Spleen (tissue), 13 donors: ENCODE measurements around the gene AMHR2. TPM values are rescaled to one million over a fixed set of nuclear protein-coding genes. Genes with fewer than 3 reads are reported as not detected.
"Not testable (repeated sequence)": the region's sequence is repeated elsewhere in the genome, so short reads cannot be mapped to it uniquely, and the experiment has no call there.

ENCODE experiments used
- DNase-seq: peaks from one replicate; pipeline ENCODE4 v3.0.0-alpha.2; 2020
- H3K27ac ChIP-seq, 8 donors: fragments of 200-600 bp; sonication (generic) in 7 of 8; 1 replicate in 4 of 8; 2 replicates in 4 of 8; pipeline versions ENCODE4 v1.5.0 to v1.8.0; 2016 to 2021; ENCODE audit warnings: inconsistent platforms in 4 of 8, mild to moderate bottlenecking in 4 of 8, moderate library complexity in 1 of 8
- H3K27me3 ChIP-seq, 7 donors: fragments of 200-600 bp; sonication (generic) in 6 of 7; replicated peaks in 1 of 7; 1 replicate in 4 of 7; 2 replicates in 3 of 7; pipeline versions ENCODE4 v1.5.0 to v1.8.0; 2016 to 2021; ENCODE audit warnings: inconsistent platforms in 3 of 7, mild to moderate bottlenecking in 1 of 7
- H3K36me3 ChIP-seq, 6 donors: fragments of 200-600 bp; sonication (generic) in 5 of 6; 1 replicate in 4 of 6; 2 replicates in 2 of 6; pipeline versions ENCODE4 v1.5.0 to v1.8.0; 2016 to 2021; ENCODE audit warnings: inconsistent platforms in 2 of 6
- H3K4me1 ChIP-seq, 6 donors: fragments of 200-600 bp; sonication (generic) in 5 of 6; 1 replicate in 3 of 6; 2 replicates in 3 of 6; pipeline versions ENCODE4 v1.5.0 to v1.8.0; 2016 to 2021; ENCODE audit warnings: inconsistent platforms in 3 of 6
- H3K4me3 ChIP-seq, 8 donors: fragments of 200-600 bp; sonication (generic) in 7 of 8; 1 replicate in 4 of 8; 2 replicates in 4 of 8; pipeline versions ENCODE4 v1.5.0 to v1.8.0; 2016 to 2021; ENCODE audit warnings: inconsistent platforms in 4 of 8, mild to moderate bottlenecking in 4 of 8, moderate library complexity in 2 of 8
- H3K9me3 ChIP-seq, 8 donors: fragments of 200-600 bp; sonication (generic) in 7 of 8; 1 replicate in 4 of 8; 2 replicates in 4 of 8; pipeline versions ENCODE4 v1.5.0 to v1.8.0; 2016 to 2021; ENCODE audit warnings: inconsistent platforms in 4 of 8
- POLR2A ChIP-seq, 3 donors: fragments of 450-650 bp; IDR thresholded peaks; one replicate each; pipeline ENCODE4 v1.5.1; 2017; ENCODE audit warnings: antibody characterized with exemption in 3 of 3, mild to moderate bottlenecking in 1 of 3
- POLR2AphosphoS5 ChIP-seq, 3 donors: sonication (generic); formaldehyde crosslinking; IDR thresholded peaks; one replicate each; pipeline ENCODE4 v1.5.1; 2017; ENCODE audit warnings: antibody characterized with exemption in 3 of 3
- WGBS, 5 donors: extraction: QIAGEN DNeasy Blood & Tissue Kit in 3 of 5; methylation state at CpG; one replicate each; pipeline versions ENCODE4 v1.1.5 to v1.1.7; 2013 to 2018; 5-methylcytosine and 5-hydroxymethylcytosine counted together
- intact Hi-C: fragments of 100-400 bp; cut with DNase I; formaldehyde crosslinking; loops from one replicate; pipeline ENCODE4 v1.15.0; 2023; ENCODE audit warnings: low total_unique reads
- long read RNA-seq, 2 donors: transcript quantifications; one replicate each; lab custom pipeline, GENCODE V29; 2026
- polyA plus RNA-seq, 3 donors: library from polyadenylated mRNA; stranded (reverse); fragments of 200-250 nt; gene quantifications; one replicate each; pipeline ENCODE4 v1.2.1, GENCODE V29; 2013
- total RNA-seq, 7 donors: library from RNA; depleted of rRNA in 3 of 7; stranded (reverse); fragments of >200 nt in 3 of 7; fragmentation: NEBNext Ultra II Directional in 4 of 7; extraction: Animal tissue kit (Norgen Biotek cat#: 25700) in 4 of 7; gene quantifications; one replicate each; pipeline versions ENCODE4 v1.1.0 to v1.2.1, GENCODE V29; 2016 to 2021
- TF ChIP-seq, protein P1 (sequence below), 11 experiments: fragments of 200-600 bp in 7 of 11; fragments of 450-650 bp in 4 of 11; sonication (generic) in 4 of 11; IDR thresholded peaks in 8 of 11; conservative IDR thresholded peaks in 3 of 11; 1 replicate in 7 of 11; 2 replicates in 4 of 11; pipeline versions ENCODE4 v1.4.0 to v1.8.0; 2016 to 2021; ENCODE audit warnings: antibody characterized with exemption in 11 of 11, inconsistent platforms in 4 of 11, mild to moderate bottlenecking in 1 of 11
- donor health status: healthy with polysubstance abuse.
- donor health status: DM: no; HTN: no; CAD: no; lungs with moderate emphysema.
- donor health status: DM: no; HTN: no; CAD: no.
- donor health status: Bipolar disorder and iron deficiency.
- donor health status: healthy.
- donor health status: DM: no; HTN: no; CAD: no.
- donor health status: DM: yes; HTN: yes; CAD: no.

The AMHR2 gene
- total RNA-seq (10 to 100 TPM in 3 of 7 donors, 1 to 10 TPM in 4; 3.7 to 20.6 (median 8.8) TPM), polyA plus RNA-seq (1 to 10 TPM; 1.2 to 7.4 (median 1.7) TPM)
- long read RNA-seq, donor 1: 0 reads
- long read RNA-seq, donor 2: 0 reads

DNA sequence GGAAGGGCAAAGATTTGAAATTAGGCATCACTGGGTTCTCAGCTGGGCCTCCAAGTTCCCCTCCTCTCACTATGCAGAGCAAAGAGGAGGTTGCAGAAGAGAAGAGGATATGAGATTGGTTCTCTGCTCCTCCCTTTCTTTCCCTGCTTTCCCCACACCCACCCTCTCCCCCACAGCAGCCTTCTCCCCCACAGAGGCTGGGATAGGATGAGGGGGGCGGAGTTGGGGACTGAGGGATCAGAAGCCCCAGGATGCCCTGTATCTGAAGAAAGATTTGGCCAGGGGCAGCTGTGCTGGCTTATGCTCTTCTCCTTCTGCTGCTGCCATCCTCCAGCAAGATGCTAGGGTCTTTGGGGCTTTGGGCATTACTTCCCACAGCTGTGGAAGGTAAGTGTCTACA, at the start of gene AMHR2:
Gene AMHR2, plus strand, starts transcription at position 259 of the 400 bp plus-strand sequence. Its CDS starts 80 bp downstream, at position 339.
- Histone ChIP-seq H3K9me3 (no peaks in the 10 kb centered on the region), H3K27me3 (no peaks in the 10 kb centered on the region), H3K27ac (peak within 1 kb of the TSS in 4 of 8 donors; percentile 45 to 71 (median 56)), H3K4me1 (peaks cover 0 to 42% (median 12%) of the 10 kb centered on the region in 6 donors), H3K4me3 (no peak within 1 kb of the TSS), H3K36me3 (no peaks in the 10 kb centered on the region)
- TF ChIP-seq, protein P1, sequence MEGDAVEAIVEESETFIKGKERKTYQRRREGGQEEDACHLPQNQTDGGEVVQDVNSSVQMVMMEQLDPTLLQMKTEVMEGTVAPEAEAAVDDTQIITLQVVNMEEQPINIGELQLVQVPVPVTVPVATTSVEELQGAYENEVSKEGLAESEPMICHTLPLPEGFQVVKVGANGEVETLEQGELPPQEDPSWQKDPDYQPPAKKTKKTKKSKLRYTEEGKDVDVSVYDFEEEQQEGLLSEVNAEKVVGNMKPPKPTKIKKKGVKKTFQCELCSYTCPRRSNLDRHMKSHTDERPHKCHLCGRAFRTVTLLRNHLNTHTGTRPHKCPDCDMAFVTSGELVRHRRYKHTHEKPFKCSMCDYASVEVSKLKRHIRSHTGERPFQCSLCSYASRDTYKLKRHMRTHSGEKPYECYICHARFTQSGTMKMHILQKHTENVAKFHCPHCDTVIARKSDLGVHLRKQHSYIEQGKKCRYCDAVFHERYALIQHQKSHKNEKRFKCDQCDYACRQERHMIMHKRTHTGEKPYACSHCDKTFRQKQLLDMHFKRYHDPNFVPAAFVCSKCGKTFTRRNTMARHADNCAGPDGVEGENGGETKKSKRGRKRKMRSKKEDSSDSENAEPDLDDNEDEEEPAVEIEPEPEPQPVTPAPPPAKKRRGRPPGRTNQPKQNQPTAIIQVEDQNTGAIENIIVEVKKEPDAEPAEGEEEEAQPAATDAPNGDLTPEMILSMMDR (IDR thresholded peaks at IDR 0.05 in 8 of 11, conservative IDR thresholded peaks at IDR 0.05 in 3 of 11): no peak
- TF ChIP-seq POLR2A (IDR thresholded peaks at IDR 0.05) (no peak), POLR2AphosphoS5 (IDR thresholded peaks at IDR 0.05) (no peak)
- peak; percentile 24 for DNase-seq
- WGBS, 5 donors: 90 to 100% (median 100%) methylated on average over 1 of the region's 1 CpG
- intact Hi-C loops: no loop called here

DNA sequence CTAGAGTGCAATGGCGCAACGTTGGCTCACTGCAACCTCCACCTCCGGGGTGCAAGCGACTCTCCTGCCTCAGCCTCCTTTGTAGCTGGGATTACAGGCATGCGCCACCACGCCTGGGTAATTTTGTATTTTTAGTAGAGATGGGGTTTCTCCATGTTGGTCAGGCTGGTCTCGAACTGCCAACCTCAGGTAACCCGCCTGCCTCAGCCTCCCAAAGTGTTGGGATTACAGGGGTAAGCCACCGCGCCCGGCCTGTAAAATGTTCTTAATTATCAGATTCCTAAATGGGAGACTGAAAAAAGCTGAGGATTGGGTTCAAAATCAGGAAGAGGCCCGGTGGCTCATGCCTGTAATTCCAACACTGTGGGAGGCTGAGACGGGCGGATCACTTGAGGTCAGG, 49.4 kb upstream of the AMHR2 start:
- Histone ChIP-seq H3K4me1 (peaks cover 22 to 63% (median 45%) of the 10 kb centered on the region in 6 donors), H3K27ac (peak overlapping the region in 7 of 8 donors; percentile 58 to 98 (median 70))
- 81 to 92% (median 84%) methylated on average over 14 of the region's 14 CpGs for WGBS, 5 donors
- H3K36me3 ChIP-seq, intact Hi-C loops, H3K9me3 ChIP-seq, H3K4me3 ChIP-seq, H3K27me3 ChIP-seq: not testable (repeated sequence)
- DNase-seq: peak; percentile 64

GRCh38 chr12:53376747-53377146, 46.9 kb upstream of the AMHR2 start:
- intact Hi-C loops: no loop called here
- no peak for TF ChIP-seq POLR2AphosphoS5 (IDR thresholded peaks at IDR 0.05)
- TF ChIP-seq, protein P1 (IDR thresholded peaks at IDR 0.05 in 8 of 11, conservative IDR thresholded peaks at IDR 0.05 in 3 of 11): no peak
- TF ChIP-seq POLR2A (IDR thresholded peaks at IDR 0.05): no peak
- DNase-seq: no peak
- Histone ChIP-seq H3K36me3 (peaks cover 0 to 8% (median 0%) of the 10 kb centered on the region in 6 donors), H3K27ac (no peak overlapping the region), H3K4me1 (peaks cover 20 to 49% (median 33%) of the 10 kb centered on the region in 6 donors), H3K27me3 (no peaks in the 10 kb centered on the region), H3K9me3 (no peaks in the 10 kb centered on the region), H3K4me3 (no peak overlapping the region)
- WGBS, 5 donors: 89 to 94% (median 91%) methylated on average over 2 of the region's 2 CpGs

- Histone ChIP-seq H3K27ac (peak overlapping the region; percentile 92 to 99 (median 96)), H3K27me3 (no peaks in the 10 kb centered on the region), H3K4me1 (peaks cover 29 to 50% (median 37%) of the 10 kb centered on the region in 6 donors), H3K4me3 (peak overlapping the region in 2 of 8 donors; percentile 51 to 70), H3K9me3 (no peaks in the 10 kb centered on the region), H3K36me3 (peaks cover 0 to 22% (median 15%) of the 10 kb centered on the region in 6 donors)
- intact Hi-C loops: no loop called here
- TF ChIP-seq POLR2AphosphoS5 (IDR thresholded peaks at IDR 0.05): no peak
- 92 to 98% (median 96%) methylated on average over 12 of the region's 12 CpGs for WGBS, 5 donors
- peak; percentile 76 for DNase-seq
These were observed 45.4 kb upstream of the AMHR2 start for GRCh38 chr12:53378222-53378621.

DNA sequence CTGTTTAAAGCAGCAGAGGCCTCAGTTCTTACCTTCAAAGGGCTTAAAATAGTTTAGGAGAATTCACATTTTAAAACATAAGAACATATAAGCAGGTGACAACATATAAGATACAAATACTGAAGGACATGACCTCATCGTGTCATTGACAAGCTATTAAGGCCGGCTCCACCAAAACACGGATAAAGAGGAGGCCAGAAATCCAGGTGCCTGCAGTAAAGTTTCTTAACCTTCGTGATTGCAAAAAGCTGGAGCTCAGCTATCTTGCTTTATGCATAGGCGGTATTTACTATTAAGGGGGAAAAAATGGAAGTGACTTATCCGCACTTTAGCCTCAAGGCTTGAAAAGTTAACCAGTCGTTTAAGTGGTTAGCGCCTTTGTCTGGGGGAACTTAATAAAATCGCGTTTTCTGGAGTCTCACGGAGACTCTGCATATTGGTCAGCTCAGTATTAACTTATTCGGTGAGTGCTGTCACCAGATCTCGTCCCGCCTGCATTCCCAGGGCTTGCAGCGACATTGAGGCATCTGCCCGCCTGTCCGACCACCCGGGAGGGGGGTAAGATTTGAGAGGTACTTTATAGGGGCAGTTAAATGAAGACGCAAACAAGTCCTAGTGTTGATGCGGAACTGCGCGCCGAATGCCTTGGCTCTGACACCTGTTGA, 44.8 kb upstream of the AMHR2 start:
- Histone ChIP-seq H3K36me3 (peaks cover 0 to 29% (median 21%) of the 10 kb centered on the region in 6 donors), H3K9me3 (no peaks in the 10 kb centered on the region), H3K27ac (peak overlapping the region; percentile 92 to 99 (median 96)), H3K4me3 (peak overlapping the region; percentile 39 to 70 (median 52)), H3K27me3 (no peaks in the 10 kb centered on the region), H3K4me1 (peaks cover 31 to 50% (median 42%) of the 10 kb centered on the region in 6 donors)
- DNase-seq: no peak
- WGBS, 5 donors: 19 to 27% (median 19%) methylated on average over 23 of the region's 23 CpGs
- TF ChIP-seq POLR2AphosphoS5 (IDR thresholded peaks at IDR 0.05): peak in 1 of 3 donors; percentile 64
- TF ChIP-seq, protein P1 (IDR thresholded peaks at IDR 0.05 in 8 of 11, conservative IDR thresholded peaks at IDR 0.05 in 3 of 11): no peak
- intact Hi-C loops: no loop called here
